Activated CD8-positive, alpha-beta memory T cell treated with anti-CD3 and anti-CD28 coated beads, Interleukin-2, amount 50 U/mL, for 48 hours (primary cell): ENCODE results near the gene SLC7A14.
A peak's percentile ranks its signal among the peaks of the same experiment; 100 is the strongest.
"Not testable (repeated sequence)": the region's sequence is repeated elsewhere in the genome, so short reads cannot be mapped to it uniquely, and the experiment has no call there.

Source experiments
- DNase-seq: peaks from one replicate; pipeline ENCODE4 v3.0.0-alpha.2; 2020

The SLC7A14 gene

DNA sequence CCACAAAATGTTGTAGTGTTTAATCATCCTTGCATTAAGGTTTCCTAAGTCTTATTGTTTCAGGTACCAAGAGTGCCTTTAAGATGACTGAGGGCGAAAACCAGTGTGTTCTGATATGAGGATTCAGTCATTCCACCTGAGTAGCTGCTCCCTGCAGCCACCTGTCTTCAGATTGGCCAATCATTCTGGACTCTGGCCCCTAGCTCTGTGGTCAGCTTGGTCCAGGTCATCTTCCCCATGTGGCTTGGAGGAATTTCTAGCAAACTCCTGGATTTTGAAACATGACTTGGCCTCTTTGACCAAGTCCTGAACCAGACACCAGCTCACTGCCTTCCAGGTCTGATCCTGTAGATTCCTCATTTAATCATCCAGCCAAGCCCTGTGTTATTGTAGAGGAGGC, 7.8 kb upstream of the SLC7A14 start:
- no peak for DNase-seq

GRCh38 chr3:170589113-170589512, 3.2 kb upstream of the SLC7A14 start:
- no peak for DNase-seq

DNA sequence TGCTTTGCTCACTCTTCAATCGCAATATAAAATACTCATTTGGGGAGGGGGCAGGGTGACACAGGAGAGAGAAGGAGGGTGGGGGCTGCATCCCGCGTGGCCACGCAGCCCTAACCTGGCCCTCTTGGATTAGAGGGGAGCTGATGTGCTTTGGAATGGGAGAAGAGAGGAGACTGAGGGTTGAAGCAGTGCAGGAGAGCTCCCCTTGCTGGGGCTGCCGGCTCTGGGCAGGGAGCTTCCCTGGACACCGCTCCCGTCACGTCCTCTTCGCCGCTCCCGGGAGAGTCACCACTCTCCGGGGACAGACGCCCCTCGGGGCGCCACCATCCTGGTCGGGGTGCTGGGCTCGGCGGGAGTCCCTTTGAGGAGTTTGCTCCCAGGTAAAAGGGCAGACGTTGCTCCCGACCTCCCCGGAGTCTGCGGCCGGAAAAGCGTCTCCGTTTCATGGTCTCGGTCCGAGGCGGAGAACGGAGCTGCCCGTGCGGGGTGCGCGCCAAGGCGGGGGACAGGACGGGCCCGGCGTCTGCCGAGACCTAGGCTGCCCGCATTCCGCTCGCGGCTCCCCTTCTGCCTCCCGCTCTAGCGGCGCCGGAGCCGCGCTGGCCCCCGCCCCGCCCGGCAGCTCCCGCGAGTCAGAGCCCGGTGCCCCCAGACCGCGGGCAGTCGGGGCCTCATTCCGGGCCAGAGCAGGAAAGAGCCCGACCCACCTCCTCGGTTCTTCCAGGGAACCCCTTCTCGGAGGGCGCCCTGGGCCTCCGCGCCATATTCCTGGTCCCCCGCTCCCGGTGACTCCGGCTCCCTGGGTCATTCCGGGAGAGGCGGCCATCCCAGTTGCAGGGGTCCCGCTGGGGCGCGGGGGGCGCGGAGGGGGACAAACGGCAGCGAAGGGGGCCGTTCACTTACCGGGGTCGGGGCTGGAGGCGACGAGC, 603 bp downstream of the SLC7A14 start:
- no peak for DNase-seq

DNA sequence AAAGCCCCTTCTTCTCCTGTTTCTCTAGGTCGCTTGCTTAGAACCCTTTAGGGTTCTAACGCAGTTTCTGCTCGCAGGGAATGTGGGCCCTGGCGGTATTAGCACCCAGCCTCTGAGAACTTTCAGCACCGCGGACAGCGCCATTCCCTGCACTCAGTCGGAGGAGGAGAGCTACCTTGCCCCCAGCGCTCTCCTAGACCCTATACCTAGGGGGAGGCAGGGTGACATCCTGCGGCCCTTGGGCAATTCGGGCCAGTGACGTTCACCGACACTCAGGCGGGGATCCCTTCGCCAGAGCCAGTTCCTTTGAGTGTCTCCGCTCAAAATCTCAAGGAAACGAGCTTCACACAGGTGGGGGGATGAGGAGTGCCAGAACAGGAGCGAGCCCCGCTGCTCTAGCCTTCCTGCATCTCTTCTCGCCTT, 1.3 kb downstream of the SLC7A14 start:
- DNase-seq, result peak; percentile 85

DNA sequence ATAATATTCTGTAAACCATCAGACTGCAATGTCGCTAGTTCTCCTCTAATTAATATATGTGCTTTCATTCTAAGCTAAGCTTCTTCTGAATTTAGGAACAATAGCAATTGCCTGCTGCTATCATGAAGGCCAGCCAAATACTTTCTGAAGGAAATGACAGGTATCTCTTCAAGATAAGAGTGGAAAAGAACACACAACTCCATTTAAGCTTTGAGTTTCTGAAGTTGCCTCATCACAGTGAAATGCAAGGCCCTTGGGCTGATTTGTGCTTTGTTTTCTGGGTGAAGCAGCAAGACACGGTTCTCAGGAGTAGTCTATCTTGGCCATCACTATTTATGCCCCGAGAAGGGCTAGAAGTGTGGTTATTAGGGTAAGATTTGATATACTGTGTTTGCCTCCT, 6.2 kb downstream of the SLC7A14 start:
- DNase-seq, result no peak

- DNase-seq, result no peak
Observed at GRCh38 chr3:170572665-170573253, 13.1 kb downstream of the SLC7A14 start.

DNA sequence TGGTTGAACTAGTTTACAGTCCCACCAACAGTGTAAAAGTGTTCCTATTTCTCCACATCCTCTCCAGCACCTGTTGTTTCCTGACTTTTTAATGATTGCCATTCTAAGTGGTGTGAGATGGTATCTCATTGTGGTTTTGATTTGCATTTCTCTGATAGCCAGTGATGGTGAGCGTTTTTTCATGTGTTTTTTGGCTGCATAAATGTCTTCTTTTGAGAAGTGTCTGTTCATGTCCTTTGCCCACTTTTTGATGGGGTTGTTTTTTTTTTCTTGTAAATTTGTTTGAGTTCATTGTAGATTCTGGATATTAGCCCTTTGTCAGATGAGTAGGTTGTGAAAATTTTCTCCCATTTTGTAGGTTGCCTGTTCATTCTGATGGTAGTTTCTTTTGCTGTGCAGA, 18.3 kb downstream of the SLC7A14 start:
- not testable (repeated sequence) for DNase-seq

- DNase-seq, result no peak
Observed at GRCh38 chr3:170566413-170566812, 19.5 kb downstream of the SLC7A14 start.

- no peak for DNase-seq
Observed at GRCh38 chr3:170565495-170565894, 20.4 kb downstream of the SLC7A14 start.

DNA sequence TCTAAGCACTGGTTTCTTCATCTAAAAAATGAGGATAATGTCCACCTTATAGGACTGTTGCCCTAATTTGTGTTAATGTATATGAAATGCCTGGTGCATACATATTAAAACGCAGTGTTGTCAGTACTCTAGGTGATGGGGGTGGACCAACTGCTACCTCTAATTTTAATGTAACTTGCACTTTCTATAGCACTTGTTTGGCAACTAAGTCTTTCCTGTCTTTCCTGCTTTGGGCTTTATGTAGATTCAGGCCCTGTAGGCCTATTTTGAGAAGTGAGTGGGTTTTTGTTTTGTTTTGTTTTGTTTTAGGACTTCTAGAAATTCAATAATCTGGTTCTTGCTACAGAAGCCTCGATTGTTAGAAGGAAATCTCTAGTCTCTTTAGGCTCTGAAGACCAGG, 21.2 kb downstream of the SLC7A14 start:
- DNase-seq, result no peak

GRCh38 chr3:170563712-170564423, 22.0 kb downstream of the SLC7A14 start:
- DNase-seq, result no peak

DNA sequence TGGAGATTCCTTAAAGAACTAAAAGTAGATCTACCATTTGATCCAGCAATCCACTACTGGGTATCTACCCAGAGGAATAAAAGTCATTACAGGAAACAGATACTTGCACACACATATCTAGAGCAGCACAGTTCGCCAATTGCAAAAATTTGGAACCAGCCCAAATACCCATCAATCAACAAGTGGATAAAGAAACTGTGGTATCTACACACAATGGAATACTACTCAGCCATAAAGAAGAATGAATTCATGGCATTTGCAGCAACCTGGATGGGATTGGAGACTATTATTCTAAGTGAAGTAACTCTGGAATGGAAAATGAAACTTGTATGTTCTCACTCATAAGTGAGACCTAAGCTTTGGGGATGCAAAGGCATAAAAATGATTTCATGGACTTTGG, 23.8 kb downstream of the SLC7A14 start:
- no peak for DNase-seq

GRCh38 chr3:170560717-170561382, 25.0 kb downstream of the SLC7A14 start:
- DNase-seq, result no peak

DNA sequence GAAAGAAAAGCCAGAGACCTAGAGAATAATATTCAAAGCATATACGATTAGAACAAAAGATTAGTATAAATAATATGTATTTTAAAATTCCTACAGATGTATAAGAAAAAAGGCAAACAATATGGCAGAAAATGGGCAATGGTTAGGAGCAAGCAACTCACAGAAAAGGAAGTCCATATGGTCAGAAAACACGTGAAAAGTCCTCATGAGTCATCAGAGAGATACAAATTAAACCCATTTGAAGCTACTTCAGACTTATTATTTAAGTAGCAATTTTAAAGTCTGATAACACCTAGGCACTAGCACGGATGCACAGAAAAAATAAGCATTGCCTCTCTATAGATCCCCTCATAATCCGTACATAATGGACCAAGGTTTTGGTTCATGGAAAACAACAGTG, 25.6 kb downstream of the SLC7A14 start:
- DNase-seq, result no peak

DNA sequence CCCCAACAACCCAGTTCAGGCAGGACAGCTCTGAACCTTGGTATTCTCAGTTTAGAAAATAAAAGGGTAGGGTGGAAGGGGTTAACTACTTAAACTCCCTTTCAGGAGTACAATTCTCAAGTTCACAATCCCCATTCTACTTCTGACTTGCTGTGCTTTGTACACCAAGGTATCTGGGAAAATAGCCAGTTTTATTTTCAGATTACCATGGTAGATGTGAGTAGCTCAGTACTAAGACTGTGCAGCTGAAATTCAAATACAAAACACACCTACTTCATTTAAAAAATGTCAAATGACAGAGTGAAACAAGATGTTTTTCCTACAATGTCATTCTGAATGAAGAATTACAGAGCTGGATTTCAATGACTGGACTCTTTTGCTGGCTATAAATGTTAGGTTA, 27.4 kb downstream of the SLC7A14 start:
- DNase-seq, result no peak

- no peak for DNase-seq
Observed at GRCh38 chr3:170555329-170555728, 30.5 kb downstream of the SLC7A14 start.

DNA sequence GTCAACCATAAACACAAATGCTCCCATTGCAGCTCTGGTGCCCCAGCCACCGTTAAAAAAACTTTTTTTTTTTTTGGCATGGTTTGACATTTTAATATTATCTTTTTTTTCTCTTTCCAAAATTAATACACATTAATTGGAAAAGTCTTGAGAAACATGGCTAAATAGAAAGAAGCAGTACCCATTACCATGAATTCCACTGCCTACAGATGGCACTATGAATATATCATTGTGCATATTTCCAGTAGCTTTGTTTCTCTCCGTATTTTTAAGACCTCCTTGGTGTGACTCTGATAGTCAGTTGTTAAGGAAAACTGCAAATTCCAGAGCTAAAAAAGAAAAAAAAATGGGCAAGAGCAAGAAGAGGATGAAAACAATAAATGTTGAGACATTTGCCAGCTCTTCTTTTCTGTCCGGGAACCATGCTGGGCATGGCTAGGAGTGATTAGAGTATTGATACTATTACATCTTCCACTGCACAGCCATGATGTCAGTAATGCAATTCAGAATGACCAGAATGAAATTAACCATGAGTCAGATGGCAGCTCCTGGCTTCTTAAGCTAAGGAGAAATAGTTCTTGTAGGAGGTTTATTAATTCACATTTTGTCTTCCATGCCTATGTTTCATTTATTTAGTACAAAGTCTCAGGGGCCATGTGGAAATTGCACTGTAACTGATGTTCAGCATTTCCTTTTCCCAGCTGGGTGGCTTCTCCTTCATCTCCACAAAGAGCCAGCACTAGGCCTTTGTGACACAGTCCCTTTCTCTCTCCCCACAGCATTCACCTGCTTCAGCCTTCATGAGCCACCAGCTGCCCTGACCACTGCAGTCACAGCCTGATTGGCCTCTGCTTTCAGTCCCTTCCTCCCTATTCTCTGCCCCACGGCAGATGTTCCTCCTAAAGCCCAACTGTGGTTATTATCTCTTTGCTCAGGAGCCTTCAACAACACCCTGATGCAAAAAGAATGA, 31.8 kb downstream of the SLC7A14 start:
- no peak for DNase-seq

GRCh38 chr3:170551252-170551651, 34.6 kb downstream of the SLC7A14 start:
- DNase-seq, result no peak

GRCh38 chr3:170542704-170543103, 43.2 kb downstream of the SLC7A14 start:
- DNase-seq, result no peak

DNA sequence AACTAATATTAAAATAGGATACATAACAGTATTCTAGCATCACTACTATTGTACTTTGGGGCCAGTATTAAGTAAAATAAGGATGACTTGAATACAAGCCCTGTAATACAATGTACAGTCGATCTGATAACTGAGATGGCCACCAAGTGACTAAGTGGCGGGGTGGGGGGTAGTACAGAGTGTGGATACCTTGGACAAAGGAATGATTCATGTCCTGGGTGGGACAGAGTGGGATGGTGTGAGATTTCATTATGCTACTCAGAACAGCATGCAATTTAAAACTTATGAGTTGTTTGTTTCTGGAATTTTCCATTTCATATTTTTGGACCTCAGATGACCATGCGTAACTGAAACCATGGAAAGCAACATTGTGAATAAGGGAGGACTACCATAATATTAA, 46.0 kb downstream of the SLC7A14 start:
- DNase-seq, result no peak

- DNase-seq, result no peak
Observed at GRCh38 chr3:170536712-170537111, 49.2 kb downstream of the SLC7A14 start.

GRCh38 chr3:170534227-170534626, 51.6 kb downstream of the SLC7A14 start:
- DNase-seq, result no peak
